DLD1 (cell line): ENCODE results near the gene LNPEP.

ENCODE experiments used
- in situ Hi-C: cut with HindIII; loops from 2 replicates; pipeline ENCODE4 v1.10.0; 2017; ENCODE audit warnings: low sequenced_read_pairs

The LNPEP gene

GRCh38 chr5:96995419-96995818 lies 59.5 kb downstream of the LNPEP start:
- in situ Hi-C loops = no loop called here

GRCh38 chr5:96997265-96997859 lies 61.5 kb downstream of the LNPEP start:
- in situ Hi-C loops = no loop called here

DNA sequence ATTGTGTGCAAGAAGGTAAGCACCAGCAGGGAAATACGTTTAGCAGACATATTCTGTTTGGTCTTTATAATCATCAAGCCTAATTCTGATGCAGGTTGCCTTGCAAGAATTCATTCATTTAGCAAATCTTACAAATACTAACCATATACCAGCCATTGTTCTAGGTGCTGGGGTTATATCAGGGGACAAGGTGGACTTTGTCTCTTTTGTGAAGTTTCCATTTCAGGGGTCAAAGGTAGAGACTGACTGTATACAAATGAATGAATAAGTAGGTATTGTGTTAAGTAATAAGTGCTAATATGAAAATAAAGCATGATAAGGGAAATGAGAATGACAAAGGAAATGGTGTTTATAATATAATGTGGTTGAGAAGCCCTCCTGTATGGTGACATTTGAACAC lies 64.0 kb downstream of the LNPEP start:
- in situ Hi-C loops = no loop called here

- in situ Hi-C loops = no loop called here
Measured at GRCh38 chr5:97000391-97000790, 64.5 kb downstream of the LNPEP start.

- in situ Hi-C loops = no loop called here
Measured at GRCh38 chr5:97002983-97003382, 67.1 kb downstream of the LNPEP start.

GRCh38 chr5:97004423-97005060 lies 68.7 kb downstream of the LNPEP start:
- in situ Hi-C loops = no loop called here

DNA sequence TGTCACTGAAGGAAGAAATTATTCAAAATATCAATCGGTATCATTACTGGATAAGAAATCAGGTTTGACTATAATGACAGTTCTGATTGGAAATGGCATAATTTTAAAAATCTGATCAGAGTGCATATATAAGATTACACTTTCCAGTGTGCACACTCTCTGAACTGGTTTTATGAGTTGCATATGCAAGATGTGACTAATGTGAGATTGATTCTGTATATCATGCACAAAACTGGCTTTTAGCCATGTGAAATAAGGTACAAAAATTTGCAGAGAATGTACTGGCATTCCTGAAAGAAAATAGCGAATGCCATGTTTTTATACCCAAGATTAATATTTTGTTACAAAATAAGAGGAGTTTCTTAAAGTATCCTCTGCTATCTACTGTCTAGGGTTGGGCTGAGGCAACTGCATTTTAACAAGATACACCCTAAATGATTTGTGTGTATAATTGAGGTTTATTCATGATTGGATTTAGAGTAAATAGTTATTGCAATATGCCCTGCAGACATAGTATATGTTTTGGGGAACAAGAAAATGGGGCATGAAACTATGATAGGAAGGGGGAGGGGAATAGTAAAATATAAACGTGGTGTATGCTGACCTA lies 70.7 kb downstream of the LNPEP start:
- in situ Hi-C loops = no loop called here

DNA sequence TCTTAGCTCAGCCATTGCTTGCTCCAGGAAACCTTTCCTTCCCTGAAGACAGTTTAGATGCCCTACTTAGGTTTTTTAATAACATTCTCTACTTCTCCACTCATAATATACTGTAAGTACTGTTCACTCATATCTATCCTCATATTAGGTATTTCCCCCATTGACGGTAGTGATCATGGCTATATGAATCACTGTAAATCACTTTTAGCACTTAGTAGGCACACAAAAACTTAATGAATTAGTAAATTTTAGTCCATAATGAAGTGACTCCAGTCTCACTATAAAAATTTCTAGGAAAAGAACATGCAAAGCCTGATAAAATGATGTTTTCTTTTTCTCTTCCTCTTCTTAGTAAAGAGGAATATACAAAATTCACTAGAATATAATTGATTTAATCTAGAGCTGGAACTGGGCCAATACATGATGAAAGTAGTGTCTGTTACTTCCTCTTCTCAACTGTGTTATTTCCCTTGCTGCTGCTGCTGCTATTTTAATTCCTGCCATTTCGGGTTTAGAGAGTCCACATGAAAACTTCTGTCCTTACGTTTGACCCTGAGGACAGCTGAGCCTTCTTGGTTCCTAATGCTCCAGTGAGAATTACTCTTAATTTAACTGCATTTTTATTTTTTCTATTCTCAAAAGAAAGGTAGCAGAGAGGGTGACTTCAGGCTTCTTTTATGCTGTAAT lies 73.5 kb downstream of the LNPEP start:
- in situ Hi-C loops = no loop called here

DNA sequence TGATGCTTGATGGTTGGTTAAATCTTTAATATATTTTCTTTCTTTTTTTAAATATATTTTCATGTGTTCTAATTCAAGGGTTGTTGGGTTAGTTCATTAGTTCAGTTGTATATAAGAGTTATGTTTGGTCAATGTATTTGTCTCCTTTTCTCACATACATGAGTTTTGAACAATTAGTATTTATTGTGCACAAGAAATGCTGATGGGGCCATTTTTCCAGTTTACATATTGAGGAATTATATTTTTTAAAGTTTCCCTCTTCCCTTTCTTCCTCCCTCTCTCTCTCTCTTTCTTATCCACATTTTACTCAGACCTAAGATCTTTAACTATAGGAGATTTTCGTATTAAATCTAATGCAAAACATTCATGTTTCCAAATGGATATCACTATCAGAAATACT lies 74.0 kb downstream of the LNPEP start:
- in situ Hi-C loops = no loop called here

GRCh38 chr5:97010606-97011005 lies 74.7 kb downstream of the LNPEP start:
- in situ Hi-C loops = no loop called here

DNA sequence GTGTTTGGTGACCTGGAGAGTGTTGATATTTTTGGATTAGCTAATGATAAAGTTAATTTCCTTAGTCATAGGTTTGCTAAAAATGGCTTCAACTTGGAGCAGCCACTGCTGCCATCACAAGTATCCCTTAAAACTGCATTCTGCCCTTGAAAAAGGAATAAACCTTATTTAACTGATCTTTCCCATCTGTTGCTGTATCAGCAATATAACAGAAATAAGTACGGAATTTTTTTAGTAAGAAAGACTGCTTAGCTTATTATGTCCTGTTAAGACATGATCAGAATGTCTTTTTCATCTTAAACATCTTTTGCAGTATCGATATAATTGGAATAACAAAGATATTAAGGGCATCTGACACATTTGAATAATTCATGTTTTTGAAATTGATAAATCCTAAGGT lies 75.7 kb downstream of the LNPEP start:
- in situ Hi-C loops = no loop called here

DNA sequence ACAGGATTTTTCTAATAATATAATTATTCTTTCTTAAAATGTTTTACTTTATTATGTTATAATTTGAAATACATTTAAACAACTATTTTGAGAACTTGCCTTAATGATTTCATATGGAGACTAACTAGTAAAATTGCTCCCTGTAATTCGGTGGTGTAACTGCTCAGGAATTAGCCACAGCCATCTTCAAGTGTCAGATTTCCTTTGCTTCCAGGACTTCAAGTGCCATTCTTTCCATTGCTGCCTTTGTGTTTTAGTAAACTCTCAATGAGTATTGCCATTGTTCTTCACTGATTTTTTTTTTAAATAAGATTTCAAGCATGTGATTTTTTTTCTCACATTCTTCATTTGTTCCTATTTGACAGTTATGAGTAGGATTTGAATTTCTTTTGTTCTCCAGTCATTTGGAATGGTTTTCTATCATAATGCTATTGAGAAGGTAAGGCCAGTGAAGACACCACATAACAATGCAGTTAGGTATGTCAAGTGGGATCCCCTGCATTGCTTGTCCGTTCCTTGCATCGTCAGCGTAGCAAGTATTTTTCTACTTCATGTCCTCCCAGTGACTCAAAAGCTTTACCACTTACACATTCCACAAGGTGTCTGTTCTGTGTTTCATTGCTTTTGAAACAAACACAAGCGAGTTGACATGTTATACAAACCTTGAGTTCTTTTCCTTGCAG lies 83.7 kb downstream of the LNPEP start:
- in situ Hi-C loops = no loop called here

DNA sequence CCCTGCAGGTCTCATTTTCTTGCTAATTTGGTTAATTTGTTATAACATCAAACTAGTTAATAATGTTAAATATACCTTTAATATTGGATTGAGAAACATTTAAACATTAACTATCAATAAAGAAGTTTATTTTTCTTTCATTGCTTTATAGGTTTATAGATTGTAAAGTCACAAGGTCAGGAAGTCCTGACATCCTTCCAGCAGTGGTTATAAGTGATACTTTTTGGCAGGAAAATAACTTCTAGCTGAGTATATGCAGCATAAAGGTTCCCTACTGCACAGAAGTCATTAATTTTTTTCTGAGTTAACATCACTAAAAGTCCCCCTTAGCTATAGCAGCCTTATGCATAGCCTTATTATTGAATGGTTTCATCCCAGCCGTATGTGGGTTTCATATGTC lies 85.5 kb downstream of the LNPEP start:
- in situ Hi-C loops = no loop called here

DNA sequence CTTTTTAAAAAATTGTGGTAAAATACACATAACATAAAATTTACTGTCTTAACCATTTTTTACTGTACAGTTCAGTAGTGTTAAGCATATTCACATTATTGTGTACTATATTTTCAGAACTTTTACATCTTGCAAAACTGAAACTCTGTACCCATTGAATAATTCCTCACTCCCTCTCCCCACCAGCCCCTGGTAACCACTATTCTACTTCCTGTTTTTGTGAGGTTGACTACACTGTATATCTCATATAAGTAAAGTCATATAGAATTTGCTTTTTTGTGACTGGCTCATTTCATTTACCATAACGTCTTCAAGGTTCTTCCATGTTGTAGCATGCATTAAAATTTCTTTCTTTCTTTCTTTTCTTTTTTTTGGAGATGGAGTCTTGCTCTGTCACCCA lies 87.0 kb downstream of the LNPEP start:
- in situ Hi-C loops = no loop called here

DNA sequence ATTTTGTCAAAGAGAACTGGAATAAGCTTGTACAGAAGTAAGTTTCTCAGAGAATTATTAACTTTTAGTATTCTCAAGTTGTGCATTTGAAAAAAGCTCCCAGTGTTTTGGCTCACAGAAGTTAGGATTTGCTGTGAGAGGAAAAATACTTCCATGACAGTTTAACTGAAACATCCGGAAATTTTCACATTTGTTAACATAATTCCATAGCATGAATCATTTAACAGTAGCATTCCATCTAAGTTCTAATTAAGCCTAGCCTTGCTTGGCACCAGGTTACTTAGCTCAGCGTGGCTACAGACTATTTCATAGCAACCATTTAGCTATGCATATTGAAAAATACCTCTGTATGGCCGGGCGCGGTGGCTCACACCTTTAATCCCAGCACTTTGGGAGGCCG lies 90.8 kb downstream of the LNPEP start:
- in situ Hi-C loops = no loop called here

GRCh38 chr5:97037819-97038218 lies 101.9 kb downstream of the LNPEP start:
- in situ Hi-C loops = no loop called here

DNA sequence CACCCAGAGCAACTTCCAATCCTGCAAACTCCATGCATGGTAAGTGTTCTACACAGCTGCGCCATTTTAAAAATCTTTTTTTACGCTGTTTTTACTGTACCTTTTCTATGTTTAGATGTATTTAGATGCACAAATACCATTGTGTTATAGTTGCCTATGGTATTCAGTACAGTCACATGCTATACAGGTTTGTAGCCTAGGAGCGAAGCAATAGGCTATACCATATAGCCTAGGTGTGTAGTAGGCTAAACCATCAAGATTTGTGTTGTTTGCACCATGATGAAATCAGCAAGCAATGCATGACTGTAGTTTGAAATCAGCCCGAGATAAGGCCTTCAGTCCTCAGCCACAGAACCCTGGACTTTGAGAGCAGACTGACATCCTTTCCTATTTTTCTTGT lies 105.4 kb downstream of the LNPEP start:
- in situ Hi-C loops = no loop called here

DNA sequence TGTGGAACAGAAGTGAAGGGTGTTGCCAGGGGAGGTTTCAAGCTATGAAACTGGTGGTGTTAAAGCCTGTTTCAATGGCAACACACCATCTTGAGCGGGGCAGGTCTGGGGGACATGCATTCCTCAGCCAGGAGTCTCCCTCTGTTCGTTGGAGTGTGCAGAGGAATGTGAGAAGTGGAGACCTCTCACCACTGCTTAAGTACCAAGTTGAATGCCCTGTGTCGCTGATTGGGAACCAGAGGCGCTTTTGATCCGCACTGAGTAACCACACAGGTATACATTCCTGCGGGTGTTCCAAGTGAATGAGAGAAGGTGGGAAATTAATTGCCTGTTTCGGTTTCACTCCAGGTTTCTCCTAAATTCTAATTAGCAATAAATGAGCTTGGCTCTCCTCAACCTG lies 107.1 kb downstream of the LNPEP start:
- in situ Hi-C loops = no loop called here

GRCh38 chr5:97043511-97043910 lies 107.6 kb downstream of the LNPEP start:
- in situ Hi-C loops = no loop called here

DNA sequence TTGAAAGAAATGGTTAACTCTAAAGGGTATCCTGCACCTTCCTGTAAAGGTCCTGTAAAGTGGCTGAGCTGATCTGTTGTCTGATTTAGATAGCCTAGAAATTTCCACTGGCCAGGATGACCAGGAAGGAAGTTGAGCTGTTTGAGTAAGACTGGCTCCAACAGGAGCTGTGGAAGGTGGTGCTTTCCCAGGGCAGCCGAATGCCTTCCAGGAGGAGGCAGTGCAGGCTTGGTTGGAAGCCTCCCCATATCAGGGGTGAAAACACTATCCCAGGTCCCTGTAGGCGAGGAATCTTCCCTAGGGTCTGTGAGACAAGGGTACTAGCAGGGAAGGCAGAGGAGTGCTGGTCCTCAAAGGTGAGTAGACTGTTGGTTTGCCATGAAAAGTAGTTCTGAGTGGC lies 108.2 kb downstream of the LNPEP start:
- in situ Hi-C loops = no loop called here

DNA sequence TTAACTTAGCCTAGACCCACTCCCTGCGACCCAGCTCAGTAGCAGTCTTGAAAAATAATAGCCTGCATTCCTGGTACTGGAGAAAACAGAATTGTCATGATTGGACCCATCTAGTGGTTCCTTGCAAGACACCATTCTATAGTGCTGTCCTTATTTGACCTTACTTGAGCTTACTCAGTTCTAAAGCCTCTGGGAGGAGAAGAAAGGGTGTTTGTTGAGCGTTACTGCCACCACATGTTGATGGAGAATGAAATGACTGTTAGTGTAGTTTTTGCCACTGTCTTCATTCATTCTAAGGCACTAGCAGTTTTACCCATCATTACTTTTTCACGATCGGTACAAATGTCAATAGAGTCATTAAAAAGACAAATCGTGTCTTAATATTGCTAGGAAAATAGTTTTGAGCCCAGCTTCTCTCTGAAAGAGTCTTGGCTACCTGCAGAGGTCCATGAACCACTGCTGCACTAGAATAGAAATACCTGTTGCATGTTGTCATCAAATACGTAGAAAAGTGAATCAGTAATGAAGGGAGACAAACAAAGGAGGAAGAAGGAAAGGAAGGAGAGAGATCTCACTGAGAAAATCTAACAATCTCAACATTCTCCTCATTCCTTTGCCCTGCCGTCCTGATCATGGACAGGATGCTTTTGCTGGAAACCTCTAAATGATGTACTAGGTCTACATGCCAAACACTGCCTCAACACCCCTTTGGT lies 110.5 kb downstream of the LNPEP start:
- in situ Hi-C loops = no loop called here
